Stimulated activated effector memory CD8-positive, alpha-beta T cell treated with anti-CD3 and anti-CD28 coated beads, Interleukin-12 subunit alpha, Interleukin-12 subunit beta, amount 100 ng/mL, for 72 hours (primary cell): ENCODE data around the gene TNFRSF1A.
A peak's percentile ranks its signal among the peaks of the same experiment; 100 is the strongest.
"Not testable (repeated sequence)": the region's sequence is repeated elsewhere in the genome, so short reads cannot be mapped to it uniquely, and the experiment has no call there.

Experiments used
- ATAC-seq: fragments of 150-1000 bp; cut with Tn5 transposase; 2 replicates; pipeline ENCODE4 v1.10.0; 2021
- DNase-seq, 2 donors: peaks; one replicate each; pipeline ENCODE4 v3.0.0; 2021 to 2022; ENCODE audit warnings: low spot score in 2 of 2
- H3K27ac Mint-ChIP-seq: one replicate; pipeline ENCODE4 v1.8.0; 2022; ENCODE audit warnings: mild to moderate bottlenecking, mixed read lengths
- H3K36me3 Mint-ChIP-seq: one replicate; pipeline ENCODE4 v1.8.0; 2022; ENCODE audit warnings: mild to moderate bottlenecking, mixed read lengths
- H3K4me1 Mint-ChIP-seq: one replicate; pipeline ENCODE4 v1.8.0; 2022; ENCODE audit warnings: mixed read lengths
- H3K4me3 Mint-ChIP-seq: one replicate; pipeline ENCODE4 v1.8.0; 2022; ENCODE audit warnings: mild to moderate bottlenecking, mixed read lengths
- H3K9me3 Mint-ChIP-seq: one replicate; pipeline ENCODE4 v1.8.0; 2022; ENCODE audit warnings: mixed read lengths

TNFRSF1A gene

GRCh38 chr12:6354495-6355393 lies 12.9 kb upstream of the TNFRSF1A start:
- Mint-ChIP-seq H3K36me3 (no peaks in the 10 kb centered on the region), H3K9me3 (no peaks in the 10 kb centered on the region), H3K4me1 (peaks cover 25% of the 10 kb centered on the region), H3K4me3 (no peak overlapping the region), H3K27ac (no peak overlapping the region)
- ATAC-seq (no peak), DNase-seq (no peak)

DNA sequence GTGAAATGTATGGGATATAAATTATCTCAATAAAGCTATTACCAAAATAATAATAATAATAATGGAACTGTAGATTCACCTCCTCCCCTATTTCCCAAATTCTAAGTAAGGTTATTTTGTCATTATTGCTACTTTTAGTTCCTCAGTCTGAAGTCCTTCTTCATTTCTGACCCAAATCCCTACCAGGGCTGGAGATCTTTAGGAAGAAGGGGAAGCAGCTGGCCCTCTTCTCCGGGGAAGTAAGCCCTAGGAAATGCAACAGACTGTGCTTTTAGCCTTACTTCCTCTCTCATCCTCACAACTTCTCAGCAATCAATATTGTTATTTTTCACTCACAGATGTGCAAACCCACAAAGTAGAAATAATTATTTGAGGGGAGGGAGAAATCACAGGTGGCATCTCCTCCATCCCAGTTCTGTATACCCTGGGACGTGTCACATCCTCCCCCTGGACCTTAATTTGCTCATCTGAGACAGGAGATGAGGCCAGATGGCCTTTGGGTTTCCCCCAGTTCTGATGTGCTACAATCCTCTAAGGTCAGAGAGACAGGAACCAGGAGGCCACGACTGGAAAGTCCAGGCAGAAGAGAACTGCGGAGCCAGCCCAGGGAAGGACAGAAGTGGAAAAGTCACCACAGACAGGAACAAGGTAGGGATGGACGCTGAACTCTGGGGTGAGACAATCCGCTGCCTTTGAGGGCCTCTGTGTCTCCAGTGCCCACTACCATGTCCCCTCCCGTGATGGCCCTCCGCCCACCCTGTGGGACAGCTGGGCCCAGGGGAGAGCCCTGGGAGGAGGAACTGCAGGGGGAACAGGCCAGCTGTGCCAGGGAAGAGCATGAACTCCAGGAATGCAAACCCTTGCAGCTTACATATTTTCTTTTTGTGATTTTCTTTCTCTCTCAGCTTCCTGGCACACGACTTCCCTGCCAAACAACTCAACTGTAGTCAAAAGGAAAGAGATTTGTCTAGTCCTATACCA lies 10.6 kb upstream of the TNFRSF1A start:
- no peak overlapping the region for H3K4me3 Mint-ChIP-seq
- no peaks in the 10 kb centered on the region for H3K36me3 Mint-ChIP-seq
- no peak for DNase-seq
- no peaks in the 10 kb centered on the region for H3K9me3 Mint-ChIP-seq
- H3K27ac Mint-ChIP-seq: peak overlapping the region; percentile 74
- ATAC-seq: no peak
- peaks cover 25% of the 10 kb centered on the region for H3K4me1 Mint-ChIP-seq

DNA sequence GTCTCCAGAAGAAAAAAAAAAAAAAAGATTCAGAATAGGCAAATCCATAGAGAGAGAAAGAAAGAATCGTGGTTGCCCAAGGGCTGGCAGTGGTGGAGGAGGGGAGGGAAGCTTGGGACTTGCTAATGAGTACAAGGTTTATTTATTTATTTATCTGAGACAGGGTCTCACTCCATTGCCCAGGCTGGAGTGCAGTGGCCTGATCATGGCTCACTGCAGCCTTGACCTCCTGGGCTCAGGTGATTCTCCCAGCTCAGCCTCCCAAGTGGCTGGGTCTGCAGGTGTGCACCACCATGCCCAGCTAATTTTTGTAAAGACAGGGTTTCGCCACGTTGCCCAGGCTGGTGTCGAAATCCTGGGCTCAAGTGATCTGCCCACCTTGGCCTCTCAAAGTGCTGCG lies 9.7 kb upstream of the TNFRSF1A start:
- Mint-ChIP-seq H3K9me3 (no peaks in the 10 kb centered on the region), H3K4me1 (peaks cover 33% of the 10 kb centered on the region), H3K4me3 (no peak overlapping the region), H3K36me3 (no peaks in the 10 kb centered on the region), H3K27ac (no peak overlapping the region)
- no peak for ATAC-seq
- DNase-seq: no peak

DNA sequence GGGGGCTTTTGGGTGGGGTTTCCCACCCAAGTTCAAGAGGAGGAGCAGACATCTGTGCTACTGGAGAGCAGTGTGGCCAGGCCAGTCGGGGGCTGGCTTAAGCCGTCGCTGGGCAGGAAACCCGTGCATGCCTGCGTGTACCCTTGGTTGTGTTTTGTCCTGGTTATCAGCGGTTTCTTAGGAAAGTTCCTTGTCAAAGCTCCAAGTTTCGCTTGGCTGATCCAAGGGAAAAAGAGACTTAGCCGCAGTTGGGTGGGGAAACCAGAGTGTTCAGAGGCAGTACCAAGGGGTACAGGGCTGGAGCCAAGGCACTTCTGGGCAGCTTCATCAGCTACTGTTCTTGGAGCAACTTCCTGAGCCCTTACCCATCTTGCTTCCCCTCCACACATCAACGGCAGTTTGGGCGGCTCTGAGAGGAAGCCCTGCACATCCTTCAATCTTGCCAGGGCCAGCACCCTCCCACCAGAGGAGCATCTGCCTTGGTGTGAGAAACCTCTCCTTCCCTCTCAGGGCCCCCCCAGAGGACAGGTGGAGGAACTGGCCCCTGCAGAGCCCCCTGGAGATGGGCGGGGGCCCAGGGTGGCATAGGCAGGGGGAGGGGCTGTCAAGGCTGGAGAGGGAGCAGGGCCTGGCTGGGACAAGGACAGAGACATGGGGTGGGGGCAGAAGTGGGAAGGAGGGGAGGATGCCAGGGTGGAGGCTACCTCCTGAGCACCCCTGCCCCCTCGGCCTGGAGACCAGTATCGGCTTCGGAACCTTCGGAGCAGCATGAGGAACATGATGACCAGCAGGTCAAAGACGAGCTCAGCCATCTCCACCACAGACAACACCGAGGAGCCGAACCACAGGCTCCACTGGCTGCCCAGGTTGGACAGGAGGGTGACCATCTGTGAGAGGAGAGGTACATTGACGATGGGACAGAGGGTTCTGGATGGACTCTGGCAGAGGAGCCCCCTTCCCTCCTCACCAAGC lies 5.8 kb upstream of the TNFRSF1A start:
- H3K4me3 Mint-ChIP-seq: no peak overlapping the region
- DNase-seq: no peak

GRCh38 chr12:6346942-6347341 lies 5.1 kb upstream of the TNFRSF1A start:
- no peaks in the 10 kb centered on the region for H3K9me3 Mint-ChIP-seq

More for the DNA sequence above, 5.8 kb upstream of the TNFRSF1A start:
- H3K27ac Mint-ChIP-seq: peak overlapping the region; percentile 45
- H3K36me3 Mint-ChIP-seq: peaks cover 8% of the 10 kb centered on the region
- no peaks in the 10 kb centered on the region for H3K9me3 Mint-ChIP-seq
- peaks cover 48% of the 10 kb centered on the region for H3K4me1 Mint-ChIP-seq
- no peak for ATAC-seq

DNA sequence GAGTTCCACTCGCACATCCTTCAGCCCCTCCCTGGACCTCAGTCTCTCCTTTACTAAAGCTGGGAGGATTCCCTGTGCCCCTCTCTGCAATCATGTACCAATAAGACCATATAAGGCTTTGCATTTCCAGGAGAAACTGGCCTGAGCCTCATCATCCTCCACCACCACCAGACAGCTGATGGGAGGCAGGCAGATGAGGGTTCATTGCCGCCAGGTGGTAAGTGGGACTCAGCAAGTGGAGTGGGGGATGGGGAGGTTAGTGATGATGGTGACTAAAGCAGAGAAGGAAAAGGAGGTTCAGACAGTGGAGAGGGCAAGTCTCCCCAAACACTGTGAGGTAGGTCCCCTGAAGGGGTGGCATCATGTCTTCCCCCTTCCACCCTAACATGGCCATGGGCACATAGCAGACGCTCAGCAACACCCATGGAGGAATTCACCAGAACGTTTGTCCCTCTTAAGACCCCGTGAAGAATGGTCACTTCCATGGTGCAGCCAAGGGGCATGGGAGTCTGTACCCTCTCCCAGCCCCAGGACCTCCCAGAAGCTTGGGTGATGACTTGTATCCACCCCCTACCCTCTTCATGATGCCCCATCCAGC lies 4.5 kb upstream of the TNFRSF1A start:
- H3K4me1 Mint-ChIP-seq: peaks cover 56% of the 10 kb centered on the region
- peak overlapping the region; percentile 83 for H3K27ac Mint-ChIP-seq
- DNase-seq (no peak), ATAC-seq (no peak)
- H3K4me3 Mint-ChIP-seq: peak overlapping the region; percentile 65
- no peaks in the 10 kb centered on the region for H3K9me3 Mint-ChIP-seq
- peaks cover 8% of the 10 kb centered on the region for H3K36me3 Mint-ChIP-seq

More at GRCh38 chr12:6346942-6347341, 5.1 kb upstream of the TNFRSF1A start:
- H3K4me1 Mint-ChIP-seq: peaks cover 51% of the 10 kb centered on the region
- H3K36me3 Mint-ChIP-seq: peaks cover 8% of the 10 kb centered on the region
- ATAC-seq: no peak
- DNase-seq: no peak
- no peak overlapping the region for H3K4me3 Mint-ChIP-seq
- peak overlapping the region; percentile 45 for H3K27ac Mint-ChIP-seq

DNA sequence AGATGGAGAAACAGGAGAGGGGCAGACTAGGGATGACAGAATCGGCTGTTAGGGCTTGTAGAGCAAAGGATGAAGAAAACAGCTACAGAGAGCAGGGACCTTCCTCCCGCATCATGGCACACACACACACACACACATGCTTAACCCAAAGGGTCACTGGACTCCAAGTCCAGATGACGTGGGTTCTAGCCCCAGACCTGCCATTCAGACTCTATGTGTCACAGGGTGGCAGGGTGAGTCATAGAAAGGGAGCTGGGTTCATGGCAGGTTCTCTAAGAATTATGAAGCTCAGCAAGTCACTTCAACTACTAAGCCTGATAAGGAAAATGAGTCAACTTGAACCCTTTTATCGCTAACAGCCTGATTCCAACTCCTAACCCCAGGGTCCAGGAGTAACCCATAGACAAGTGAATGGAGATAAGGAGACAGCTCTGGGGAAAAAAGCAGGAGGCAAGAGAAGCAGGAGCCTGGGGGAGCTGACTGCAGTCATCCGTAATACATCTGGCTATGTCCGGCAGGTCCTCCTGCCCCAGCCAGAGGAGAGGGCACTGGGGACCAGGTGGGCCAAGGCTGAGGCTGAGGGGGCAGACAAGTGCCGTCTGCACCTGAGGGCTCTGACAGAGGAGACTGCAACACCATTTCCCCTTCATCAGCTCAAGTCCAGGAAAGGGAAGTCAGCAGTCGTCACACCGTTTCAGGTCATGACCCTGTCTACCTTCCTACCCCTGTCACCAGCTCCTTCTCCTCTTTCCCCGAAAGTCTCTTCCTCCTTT lies 3.6 kb upstream of the TNFRSF1A start:
- Mint-ChIP-seq H3K4me1 (peaks cover 56% of the 10 kb centered on the region), H3K27ac (peak overlapping the region; percentile 83), H3K36me3 (peaks cover 8% of the 10 kb centered on the region), H3K9me3 (no peaks in the 10 kb centered on the region), H3K4me3 (peak overlapping the region; percentile 65)
- DNase-seq: no peak
- peak; percentile 88 for ATAC-seq

- not testable (repeated sequence) for ATAC-seq, H3K36me3 Mint-ChIP-seq, DNase-seq, H3K9me3 Mint-ChIP-seq, H3K4me3 Mint-ChIP-seq, H3K27ac Mint-ChIP-seq
- peaks cover 56% of the 10 kb centered on the region for H3K4me1 Mint-ChIP-seq
Measured at GRCh38 chr12:6344101-6344660, 2.3 kb upstream of the TNFRSF1A start.

DNA sequence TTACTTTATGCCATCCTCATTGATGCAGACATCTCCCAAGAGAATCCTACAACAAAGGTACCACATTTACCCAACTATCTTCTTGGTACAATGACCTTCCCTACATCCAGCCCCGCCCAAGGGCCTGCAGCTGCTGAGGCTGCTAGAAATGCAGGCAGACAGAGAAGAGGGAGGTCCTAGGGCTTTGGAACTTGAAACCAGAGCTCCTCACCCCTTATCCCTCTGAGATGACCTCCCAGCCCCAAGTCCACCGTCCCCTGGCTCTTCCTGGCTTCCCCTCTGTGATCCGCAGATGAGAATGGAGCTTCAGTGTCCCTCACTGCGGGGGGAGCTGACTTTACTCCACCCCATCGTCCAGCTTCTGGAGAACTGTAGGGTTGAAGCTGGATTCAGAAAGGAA lies 1.6 kb upstream of the TNFRSF1A start:
- H3K4me3 Mint-ChIP-seq: no peak overlapping the region
- no peak overlapping the region for H3K27ac Mint-ChIP-seq
- DNase-seq (no peak), ATAC-seq (no peak)
- H3K4me1 Mint-ChIP-seq: peaks cover 56% of the 10 kb centered on the region
- H3K36me3 Mint-ChIP-seq: peaks cover 8% of the 10 kb centered on the region
- no peaks in the 10 kb centered on the region for H3K9me3 Mint-ChIP-seq

DNA sequence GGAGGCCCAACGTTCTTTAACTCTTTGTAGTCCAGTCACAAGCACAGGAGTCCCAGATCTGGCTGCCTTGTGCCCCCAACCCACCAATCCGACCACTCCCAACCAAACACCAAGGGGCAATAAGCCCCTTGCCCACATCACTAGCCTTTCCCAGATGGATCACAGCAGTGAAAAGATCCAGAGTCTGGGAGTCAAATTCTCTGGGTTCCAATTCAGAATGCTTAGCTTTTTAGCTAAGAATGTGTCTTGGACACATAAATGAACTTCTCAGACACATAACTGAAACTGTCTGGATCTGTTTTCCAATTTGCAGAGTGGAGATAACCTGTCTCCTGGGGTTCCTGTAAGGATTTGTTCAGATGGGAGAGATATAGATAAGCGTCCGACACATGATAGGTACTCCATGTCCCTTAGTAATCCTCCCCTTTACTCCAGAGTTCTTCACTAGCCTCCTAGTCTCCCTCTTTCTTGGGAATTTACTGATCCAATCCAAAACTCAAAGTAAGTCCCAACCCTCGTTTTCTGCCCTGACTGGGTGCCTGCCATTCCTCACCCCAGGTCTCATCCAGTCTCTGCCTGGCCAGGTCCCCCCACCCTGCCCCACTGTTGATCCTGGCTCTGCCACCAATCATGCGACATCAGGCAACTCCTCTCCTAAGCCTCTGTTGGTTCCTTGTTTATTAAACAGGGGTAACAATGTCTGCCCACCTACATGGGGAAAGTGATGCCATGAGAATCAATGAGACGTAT lies 439 bp upstream of the TNFRSF1A start:
- ATAC-seq (no peak), DNase-seq (no peak)
- H3K9me3 Mint-ChIP-seq: no peaks in the 10 kb centered on the region
- H3K27ac Mint-ChIP-seq: no peak overlapping the region
- no peak overlapping the region for H3K4me3 Mint-ChIP-seq
- peaks cover 54% of the 10 kb centered on the region for H3K4me1 Mint-ChIP-seq
- peaks cover 8% of the 10 kb centered on the region for H3K36me3 Mint-ChIP-seq

DNA sequence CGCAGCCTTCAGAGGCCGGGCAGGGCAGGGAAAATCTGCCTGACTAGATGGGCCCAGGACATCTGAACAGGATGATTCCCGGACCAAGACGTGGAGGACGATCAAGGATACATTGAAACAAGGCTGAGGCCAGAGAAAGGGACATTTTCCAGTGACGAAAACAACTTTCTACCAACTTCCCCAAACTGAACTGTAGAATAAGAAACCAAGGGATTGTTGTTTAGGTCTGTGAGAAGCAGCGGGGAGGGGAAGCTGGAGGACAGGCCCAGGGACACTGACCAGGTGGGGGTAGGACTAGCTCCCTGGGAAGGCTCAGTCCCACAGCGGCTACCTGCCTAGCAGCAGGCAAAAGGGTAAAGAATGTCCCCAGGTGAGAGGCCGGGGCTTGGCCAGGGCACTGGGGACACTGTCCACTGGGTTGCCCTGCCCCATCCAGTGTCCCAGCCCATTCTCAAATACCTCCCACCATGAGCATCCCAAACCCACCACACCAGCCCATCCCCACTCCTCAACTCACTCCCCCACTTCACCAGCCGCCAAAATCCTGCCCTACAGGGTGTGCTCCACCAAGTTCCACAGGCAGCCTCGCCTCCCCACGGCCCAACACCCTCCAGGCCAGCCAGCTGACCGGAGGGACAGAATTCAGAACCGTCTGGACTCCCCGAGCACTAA lies 995 bp downstream of the TNFRSF1A start:
- no peaks in the 10 kb centered on the region for H3K9me3 Mint-ChIP-seq
- DNase-seq (no peak), ATAC-seq (no peak)
- peaks cover 10% of the 10 kb centered on the region for H3K36me3 Mint-ChIP-seq
- no peak overlapping the region for H3K27ac Mint-ChIP-seq
- peaks cover 40% of the 10 kb centered on the region for H3K4me1 Mint-ChIP-seq
- no peak overlapping the region for H3K4me3 Mint-ChIP-seq

DNA sequence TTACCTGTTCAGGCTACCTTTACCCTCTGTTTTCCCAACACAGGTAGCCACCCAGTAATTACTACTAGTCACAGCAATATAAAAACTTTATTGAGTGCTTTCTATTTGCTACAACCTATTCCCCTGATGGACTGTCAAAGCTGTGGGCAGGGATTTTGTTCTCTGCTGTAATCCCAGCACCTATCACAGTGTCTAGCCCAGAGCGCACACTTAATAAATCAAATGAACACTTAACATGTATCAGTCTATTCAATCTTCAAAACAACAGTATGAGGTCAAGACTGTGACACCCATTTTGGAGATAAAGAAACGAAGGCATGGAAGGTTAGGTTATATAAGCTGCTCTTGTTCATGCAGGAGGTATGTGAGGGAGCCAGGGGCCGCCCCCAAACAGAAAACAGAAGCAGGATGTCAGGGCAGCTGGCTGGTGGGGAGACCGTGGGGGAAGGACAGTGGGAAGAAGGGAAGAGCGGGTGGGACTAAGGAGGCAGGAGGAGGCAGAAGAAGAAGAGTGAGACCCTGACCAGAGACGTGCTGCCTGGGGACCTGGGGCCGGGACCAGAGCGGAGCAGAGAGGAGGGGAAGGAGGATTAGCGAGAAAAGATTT lies 1.7 kb downstream of the TNFRSF1A start:
- Mint-ChIP-seq H3K27ac (no peak overlapping the region), H3K4me1 (peaks cover 33% of the 10 kb centered on the region), H3K4me3 (no peak overlapping the region), H3K36me3 (peaks cover 11% of the 10 kb centered on the region), H3K9me3 (no peaks in the 10 kb centered on the region)
- no peak for DNase-seq
- ATAC-seq: no peak
